Stimulated activated CD8-positive, alpha-beta memory T cell treated with anti-CD3 and anti-CD28 coated beads, Interleukin-7, amount 100 ng/mL, for 4 hours (primary cell): ENCODE measurements around the gene XPNPEP1.

ENCODE experiments used
- DNase-seq, 2 donors: peaks; one replicate each; pipeline ENCODE4 v3.0.0-alpha.2; 2020; ENCODE audit warnings: low read depth in 2 of 2

Gene XPNPEP1

GRCh38 chr10:109922976-109923921 is at the start of gene XPNPEP1:
TSS of gene XPNPEP1 (minus strand) at chr10:109923511. CDS start at chr10:109923433, 78 bp downstream.
- peak; percentile 60 to 78 for DNase-seq

- no peak for DNase-seq
Observed at GRCh38 chr10:109972372-109973001, 49.2 kb upstream of the XPNPEP1 start.

DNA sequence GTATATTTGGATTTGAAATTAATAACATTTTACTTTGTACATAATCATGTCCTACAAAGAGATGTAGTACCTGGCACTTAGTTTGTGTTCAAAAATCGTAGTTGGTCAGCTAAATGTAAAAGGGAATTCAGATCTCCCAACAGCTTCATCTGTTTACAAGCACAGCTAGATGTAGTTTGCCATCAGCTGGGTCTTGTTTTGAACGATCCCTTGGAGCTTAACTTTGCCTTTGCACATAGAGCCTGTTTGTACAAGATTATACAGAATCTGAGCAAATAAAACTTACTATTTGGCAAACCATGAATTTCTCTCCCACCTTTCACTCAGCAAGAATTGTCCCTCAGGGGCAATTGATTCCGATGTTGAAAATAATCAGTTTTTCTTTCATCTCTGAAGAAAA is 48.3 kb upstream of the XPNPEP1 start:
- no peak for DNase-seq

GRCh38 chr10:109969760-109970346 is 46.5 kb upstream of the XPNPEP1 start:
- no peak for DNase-seq

GRCh38 chr10:109968953-109969759 is 45.8 kb upstream of the XPNPEP1 start:
- DNase-seq = no peak

GRCh38 chr10:109967739-109968088 is 44.4 kb upstream of the XPNPEP1 start:
- DNase-seq = no peak

DNA sequence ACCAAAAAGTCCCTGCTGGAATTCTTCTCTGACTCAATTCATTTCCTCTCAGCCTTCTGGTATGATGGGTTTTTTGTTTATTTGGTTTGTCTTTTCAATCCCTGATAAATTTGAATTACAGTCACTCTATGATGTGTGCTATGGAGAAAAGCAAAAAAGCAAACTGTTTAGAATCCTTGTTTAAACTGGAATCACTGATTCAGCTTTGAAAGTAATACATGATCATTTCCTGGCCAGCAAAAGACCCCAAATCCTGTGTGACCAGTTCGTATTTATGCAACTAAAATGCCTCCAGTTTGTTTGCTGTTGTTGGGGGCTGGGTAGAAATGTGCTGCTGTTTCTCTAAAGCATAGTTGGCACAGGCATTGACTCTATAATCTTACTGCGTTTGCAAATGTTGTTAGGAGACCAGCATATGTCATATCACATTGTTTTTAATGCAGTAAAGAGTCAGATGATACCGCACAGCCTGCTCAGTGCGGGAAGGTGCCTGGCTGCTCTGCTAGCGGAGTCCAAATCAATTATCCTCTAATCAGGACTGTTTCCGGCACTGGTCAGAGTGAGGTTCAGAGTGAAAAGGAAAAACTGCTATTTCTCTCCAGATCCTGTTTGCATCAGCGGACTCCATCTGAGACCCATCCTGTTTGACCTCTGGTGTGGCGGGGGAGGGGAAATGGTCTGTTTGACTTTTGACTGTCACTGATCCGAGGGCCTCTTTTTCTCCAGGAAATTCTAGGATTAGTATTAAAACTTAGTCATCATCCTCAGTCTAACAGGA is 43.8 kb upstream of the XPNPEP1 start:
- DNase-seq = no peak

GRCh38 chr10:109964318-109964717 is 41.0 kb upstream of the XPNPEP1 start:
- no peak for DNase-seq

- DNase-seq = no peak
Observed at GRCh38 chr10:109963439-109963838, 40.1 kb upstream of the XPNPEP1 start.

DNA sequence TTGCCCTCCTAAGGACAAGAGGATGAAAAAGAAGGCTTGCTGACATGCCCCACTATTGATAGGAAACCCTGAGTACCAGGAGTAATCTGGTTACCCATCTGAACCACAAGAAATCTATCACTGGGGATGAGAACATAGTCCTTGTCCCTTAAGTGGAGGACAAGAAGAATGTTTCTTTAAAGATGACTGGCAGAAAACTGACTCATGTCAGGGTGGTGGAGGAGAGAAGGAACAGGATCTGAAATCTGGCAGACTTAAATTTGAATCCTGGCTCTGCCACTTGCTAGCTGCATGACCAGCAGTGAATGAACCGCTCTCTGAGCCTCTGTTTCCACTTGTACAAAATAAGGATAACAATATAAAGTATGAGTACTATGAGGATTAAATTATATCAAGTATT is 38.9 kb upstream of the XPNPEP1 start:
- no peak for DNase-seq

DNA sequence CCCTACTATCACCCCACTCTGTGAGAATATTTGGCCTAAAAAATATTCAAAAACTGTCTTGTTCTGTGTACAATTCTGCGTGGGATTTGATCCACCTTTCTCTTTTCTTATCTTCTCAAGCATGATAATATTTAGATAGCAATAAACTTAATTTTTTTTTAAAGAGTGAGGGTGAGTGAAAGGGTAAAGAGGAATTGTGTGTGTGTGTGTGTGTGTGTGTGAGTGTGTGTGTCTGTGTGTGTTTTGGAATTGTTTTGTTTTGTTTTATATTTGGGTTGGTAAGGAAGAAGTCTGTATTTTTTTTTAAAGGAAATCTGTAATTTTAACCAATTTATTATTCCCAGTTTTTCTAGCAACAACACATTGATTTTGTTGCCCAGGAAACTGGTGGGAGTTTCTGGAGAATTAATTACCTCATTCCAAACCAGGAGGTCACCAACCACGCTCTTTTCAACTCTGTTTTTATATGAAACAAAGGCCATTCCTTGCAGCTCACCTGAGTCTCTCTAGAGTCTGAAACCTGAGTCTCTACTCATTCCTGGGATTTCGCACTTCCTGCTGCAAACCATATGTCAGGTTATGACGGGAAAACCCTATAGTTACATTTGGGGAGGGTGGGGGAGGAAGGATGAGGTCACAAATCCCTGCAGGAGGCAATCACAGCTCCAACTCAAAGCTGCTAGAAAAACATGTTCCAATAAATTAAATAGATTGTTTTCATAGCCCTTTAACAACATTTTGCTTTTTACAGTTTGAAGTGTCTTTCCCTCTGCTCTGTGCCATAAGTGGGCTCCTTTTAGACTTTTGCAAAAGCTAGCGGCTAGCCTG is 38.1 kb upstream of the XPNPEP1 start:
- DNase-seq = no peak

GRCh38 chr10:109960682-109961081 is 37.4 kb upstream of the XPNPEP1 start:
- DNase-seq = no peak

GRCh38 chr10:109959259-109960145 is 36.2 kb upstream of the XPNPEP1 start:
- DNase-seq = no peak

- no peak for DNase-seq
Observed at GRCh38 chr10:109958059-109958458, 34.7 kb upstream of the XPNPEP1 start.

DNA sequence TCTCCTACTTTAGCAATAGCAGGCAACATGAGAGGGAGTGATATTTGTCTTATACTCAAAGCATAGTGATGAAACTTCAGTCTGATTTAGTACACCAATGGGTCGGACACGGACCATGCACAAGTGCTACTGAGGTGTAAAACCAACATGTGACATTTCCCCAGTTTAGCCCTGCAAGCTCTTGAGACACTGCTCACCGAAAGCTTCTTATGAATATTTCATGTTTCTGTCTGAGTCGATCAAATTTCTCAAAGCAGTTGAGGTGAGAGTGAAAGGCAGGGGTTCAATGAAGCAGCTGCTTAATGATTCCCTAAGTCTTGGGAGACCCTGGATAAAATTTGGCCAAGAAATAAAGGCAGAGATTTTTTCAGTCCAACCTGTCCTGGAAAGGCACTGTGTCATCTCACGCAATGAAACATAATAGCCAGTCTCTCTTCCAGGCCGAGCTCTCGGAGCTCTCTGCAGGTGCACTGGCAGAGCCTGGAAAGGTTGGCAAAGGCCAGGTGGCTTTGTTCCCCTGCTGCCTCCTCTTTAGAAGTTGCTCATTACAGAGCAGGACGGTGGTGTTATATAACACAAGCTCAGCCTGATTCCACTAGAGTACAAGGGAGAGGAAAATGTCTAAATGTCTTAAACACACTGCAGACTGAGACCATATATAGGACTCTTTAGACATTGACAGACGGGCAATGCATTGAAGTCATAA is 33.9 kb upstream of the XPNPEP1 start:
- DNase-seq = no peak

GRCh38 chr10:109956454-109957091 is 33.3 kb upstream of the XPNPEP1 start:
- DNase-seq = no peak

- no peak for DNase-seq
Observed at GRCh38 chr10:109953766-109954165, 30.5 kb upstream of the XPNPEP1 start.

- DNase-seq = no peak
Observed at GRCh38 chr10:109952526-109952925, 29.2 kb upstream of the XPNPEP1 start.
